H1 (cell line): ENCODE measurements around the gene PMEPA1. TPM values are rescaled to one million over a fixed set of nuclear protein-coding genes. Genes with fewer than 3 reads are reported as not detected.

ENCODE experiments used
- CTCF ChIA-PET: fragments of 300-600 bp; sonication (Branson Sonifier 250); formaldehyde crosslinking; loops from one replicate; lab custom pipeline; 2021; ENCODE audit not compliant: partially characterized antibody; lab: Charles Lee
- POLR2A ChIA-PET: fragments of 300-600 bp; sonication (Branson Sonifier 250); formaldehyde crosslinking; loops from one replicate; lab custom pipeline; 2021; ENCODE audit warnings: inconsistent platforms; ENCODE audit not compliant: partially characterized antibody; lab: Charles Lee
- DNase-seq, 2 experiments: peaks; one replicate each; pipeline versions ENCODE4 v3.0.0 to v3.0.0-alpha.2; 2010 to 2022; ENCODE audit warnings: low spot score in 2 of 2, low read depth in 1 of 2, mixed read lengths in 1 of 2
- FAIRE-seq: peaks from 2 replicates; lab custom pipeline; 2011; peaks lifted over from hg19 to GRCh38; lab: Jason Lieb, UNC
- H2AFZ ChIP-seq: 2 replicates; pipeline ENCODE4 v1.8.1; 2012; ENCODE audit warnings: low read length, inconsistent platforms
- H2AK5ac ChIP-seq: 2 replicates; pipeline ENCODE4 v1.6.1; 2013; ENCODE audit warnings: low read depth, low read length
- H2BK120ac ChIP-seq: replicated peaks from 2 replicates; pipeline ENCODE3; 2013; ENCODE audit warnings: low read depth, low read length, inconsistent platforms
- H2BK12ac ChIP-seq: 2 replicates; pipeline ENCODE4 v1.6.1; 2013; ENCODE audit warnings: low read depth, low read length
- H2BK15ac ChIP-seq: 2 replicates; pipeline ENCODE4 v1.6.1; 2013; ENCODE audit warnings: low read length
- H2BK20ac ChIP-seq: 2 replicates; pipeline ENCODE4 v1.6.1; 2013; ENCODE audit warnings: low read length
- H2BK5ac ChIP-seq: 2 replicates; pipeline ENCODE4 v1.6.1; 2013; ENCODE audit warnings: low read depth, low read length
- H3K14ac ChIP-seq: 2 replicates; pipeline ENCODE4 v1.6.1; 2013; ENCODE audit warnings: inconsistent platforms; ENCODE audit not compliant: insufficient read length
- H3K18ac ChIP-seq: 2 replicates; pipeline ENCODE4 v1.6.1; 2013; ENCODE audit warnings: low read length; ENCODE audit errors: extremely low read depth
- H3K23ac ChIP-seq: 2 replicates; pipeline ENCODE4 v1.6.1; 2013; ENCODE audit warnings: inconsistent platforms; ENCODE audit not compliant: insufficient read length
- H3K23me2 ChIP-seq: 2 replicates; pipeline ENCODE4 v1.6.1; 2013; ENCODE audit warnings: low read depth, low read length
- H3K27ac ChIP-seq: 2 replicates; pipeline ENCODE4 v1.6.1; 2011; ENCODE audit warnings: low read depth, low read length, inconsistent platforms
- H3K27me3 ChIP-seq, 4 experiments: replicated peaks in 1 of 4; 1 replicate in 1 of 4; 2 replicates in 3 of 4; pipeline versions ENCODE4 v1.6.1 to v1.8.1; 2011 to 2013; ENCODE audit warnings: low read length in 3 of 4, mild to moderate bottlenecking in 3 of 4, inconsistent platforms in 2 of 4, mixed read lengths in 2 of 4, moderate library complexity in 1 of 4; ENCODE audit not compliant: control insufficient read depth in 3 of 4, insufficient read depth in 3 of 4; ENCODE audit errors: extremely low read depth in 1 of 4
- H3K36me3 ChIP-seq, 4 experiments: 2 replicates each; pipeline versions ENCODE4 v1.6.1 to v1.8.1; 2011 to 2013; ENCODE audit warnings: mild to moderate bottlenecking in 4 of 4, low read length in 3 of 4, moderate library complexity in 2 of 4, control low read depth in 1 of 4, inconsistent platforms in 1 of 4; ENCODE audit not compliant: insufficient read depth in 4 of 4, control insufficient read depth in 2 of 4
- H3K4ac ChIP-seq: replicated peaks from 2 replicates; pipeline ENCODE3; 2013; ENCODE audit warnings: low read length, low read depth, mixed read lengths, inconsistent platforms; ENCODE audit not compliant: insufficient read length
- H3K4me1 ChIP-seq, 4 experiments: replicated peaks in 1 of 4; 1 replicate in 1 of 4; 2 replicates in 3 of 4; pipeline versions ENCODE4 v1.6.1 to v1.8.1; 2011 to 2013; ENCODE audit warnings: low read length in 3 of 4, inconsistent platforms in 2 of 4, mixed read lengths in 1 of 4; ENCODE audit not compliant: insufficient read depth in 4 of 4, control insufficient read depth in 3 of 4
- H3K4me2 ChIP-seq, 2 experiments: 2 replicates each; pipeline versions ENCODE4 v1.6.1 to v1.8.1; 2011 to 2013; ENCODE audit warnings: low read depth in 2 of 2, low read length in 2 of 2, control low read depth in 1 of 2, inconsistent platforms in 1 of 2, mild to moderate bottlenecking in 1 of 2; ENCODE audit not compliant: insufficient read depth in 1 of 2
- H3K4me3 ChIP-seq, 4 experiments: fragments of 200-600, 300-600 bp in 1 of 4; sonication (generic), shearing (Covaris generic), sonication (Bioruptor Twin) in 1 of 4; 2 replicates each; pipeline versions ENCODE4 v1.5.1 to v1.8.1; 2011 to 2016; ENCODE audit warnings: low read length in 4 of 4, low read depth in 3 of 4, control low read depth in 2 of 4, inconsistent platforms in 2 of 4, mild to moderate bottlenecking in 2 of 4, mixed read lengths in 1 of 4, moderate library complexity in 1 of 4; ENCODE audit not compliant: insufficient read depth in 2 of 4; ENCODE audit errors: extremely low read depth in 1 of 4
- H3K56ac ChIP-seq: replicated peaks from 2 replicates; pipeline ENCODE3; 2013; ENCODE audit warnings: low read depth, mild to moderate bottlenecking, mixed read lengths, low read length, inconsistent platforms; ENCODE audit not compliant: insufficient read length
- H3K79me1 ChIP-seq: 2 replicates; pipeline ENCODE4 v1.6.1; 2013; ENCODE audit warnings: low read depth, low read length, control low read depth
- H3K79me2 ChIP-seq, 2 experiments: 2 replicates each; pipeline versions ENCODE4 v1.6.1 to v1.8.1; 2012 to 2013; ENCODE audit warnings: low read length in 2 of 2, mild to moderate bottlenecking in 2 of 2, inconsistent platforms in 1 of 2; ENCODE audit not compliant: insufficient read depth in 2 of 2, control insufficient read depth in 1 of 2
- H3K9ac ChIP-seq, 4 experiments: replicated peaks in 1 of 4; 1 replicate in 1 of 4; 2 replicates in 3 of 4; pipeline versions ENCODE4 v1.6.1 to v1.8.1; 2011 to 2013; ENCODE audit warnings: low read depth in 3 of 4, low read length in 3 of 4, control low read depth in 2 of 4, mild to moderate bottlenecking in 2 of 4, moderate library complexity in 2 of 4, inconsistent platforms in 1 of 4; ENCODE audit errors: extremely low read depth in 1 of 4
- H3K9me3 ChIP-seq, 2 experiments: 2 replicates each; pipeline versions ENCODE4 v1.6.1 to v1.8.1; 2012 to 2013; ENCODE audit warnings: mild to moderate bottlenecking in 2 of 2, moderate library complexity in 2 of 2, control low read depth in 1 of 2, inconsistent platforms in 1 of 2, low read depth in 1 of 2, low read length in 1 of 2, mixed read lengths in 1 of 2; ENCODE audit not compliant: insufficient read depth in 2 of 2
- H4K20me1 ChIP-seq, 2 experiments: replicated peaks in 1 of 2; 2 replicates each; pipeline versions ENCODE3 to v1.8.1; 2011 to 2013; ENCODE audit warnings: inconsistent platforms in 2 of 2, low read length in 2 of 2, mild to moderate bottlenecking in 1 of 2; ENCODE audit not compliant: insufficient read depth in 2 of 2, control insufficient read depth in 1 of 2
- H4K5ac ChIP-seq: 2 replicates; pipeline ENCODE4 v1.6.1; 2013; ENCODE audit warnings: low read length, low read depth, mixed read lengths, inconsistent platforms; ENCODE audit not compliant: insufficient read length
- H4K8ac ChIP-seq: 2 replicates; pipeline ENCODE4 v1.8.0; 2013; ENCODE audit warnings: mild to moderate bottlenecking, moderate library complexity, low read length, inconsistent platforms; ENCODE audit not compliant: insufficient read depth; ENCODE audit errors: extremely low read depth
- H4K91ac ChIP-seq: replicated peaks from 2 replicates; pipeline ENCODE3; 2013; ENCODE audit warnings: low read length, mixed read lengths, inconsistent platforms; ENCODE audit not compliant: insufficient read length
- WGBS, 2 experiments: shearing (Covaris generic) in 1 of 2; methylation state at CpG; one replicate each; pipeline versions ENCODE4 v1.1.6 to v1.1.7; 2013 to 2015; ENCODE audit warnings: low lambda C conversion rate in 2 of 2, mixed read lengths in 2 of 2, inconsistent platforms in 1 of 2, low coverage in 1 of 2, missing lambda C conversion rate in 1 of 2; ENCODE audit not compliant: insufficient replicate concordance in 2 of 2, insufficient coverage in 1 of 2, insufficient read length in 1 of 2; ENCODE audit errors: extremely low coverage in 1 of 2, missing lambda C conversion rate in 1 of 2; 5-methylcytosine and 5-hydroxymethylcytosine counted together
- polyA plus RNA-seq, 7 experiments: library from polyadenylated mRNA; depleted of rRNA in 3 of 7; stranded (reverse) in 5 of 7; unstranded in 2 of 7; fragments of >200 nt in 5 of 7; fragments of 200-250 nt in 2 of 7; gene quantifications; 1 replicate in 5 of 7; 2 replicates in 1 of 7; 4 replicates in 1 of 7; pipeline versions ENCODE4 v1.2.1 to v1.2.3, GENCODE V29; 2011 to 2013; ENCODE audit warnings: missing spikeins in 2 of 7, mixed read lengths in 2 of 7
- total RNA-seq: library from RNA; stranded (reverse); fragmentation: NEBNext Ultra II Directional; extraction: Animal tissue kit (Norgen Biotek cat#: 25700); gene quantifications from 2 replicates; pipeline ENCODE4 v1.2.1, GENCODE V29; 2021

The PMEPA1 gene
- total and polyA plus RNA-seq, 2 of the 8 experiments (the other 6 are each of a cell fraction or from before 2014, with no cell fraction given) = 12.7 to 20.5 TPM

DNA sequence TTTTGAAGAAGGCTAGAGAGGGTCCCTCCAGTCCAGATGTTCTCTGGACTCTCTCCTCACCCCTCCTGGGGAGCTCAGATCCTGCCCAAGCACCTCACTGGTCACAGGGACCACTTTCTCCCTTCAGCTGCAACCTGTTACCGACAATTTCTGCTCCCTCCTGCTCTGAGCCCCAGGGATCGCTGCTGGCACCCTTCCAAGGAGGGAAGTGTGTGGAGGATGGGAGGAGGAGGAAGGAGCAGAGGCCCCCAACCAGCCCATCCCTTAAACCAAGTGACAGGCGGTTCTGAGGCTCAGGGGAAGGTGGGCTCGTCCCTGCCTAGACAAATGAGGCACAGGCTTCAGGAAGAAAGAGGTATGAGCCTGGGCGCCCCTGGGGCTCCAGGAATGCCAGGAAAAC lies 13.9 kb downstream of the PMEPA1 start:
- peaks cover 13 to 94% of the 10 kb centered on the region in 2 experiments for H3K79me2 ChIP-seq
- no peaks in the 10 kb centered on the region for H3K27me3 ChIP-seq
- peaks cover 24 to 47% of the 10 kb centered on the region in 2 experiments for H4K20me1 ChIP-seq
- ChIA-PET CTCF (interaction anchor here (0.7 to 4.4 kb wide), 5 partner anchors 12 to 332 kb away, joined by 3 to 20 read pairs (median 3); no protein-coding TSS in a partner anchor), POLR2A (interaction anchor here (1.3 to 4.2 kb wide), 2 partner anchors 12 to 14 kb away, joined by 8 to 31 read pairs; partner anchors contain the start of gene PMEPA1)
- H3K56ac ChIP-seq = no peak overlapping the region
- H3K4me3 ChIP-seq = no peak overlapping the region
- no peak overlapping the region for H3K18ac ChIP-seq
- H4K91ac ChIP-seq = no peak overlapping the region
- no peak overlapping the region for H4K5ac ChIP-seq
- FAIRE-seq (no peak), DNase-seq (no peak)
- H2BK120ac ChIP-seq = no peak overlapping the region
- no peak overlapping the region for H2AFZ ChIP-seq
- no peak overlapping the region for H2BK5ac ChIP-seq
- H3K27ac ChIP-seq = no peak overlapping the region
- WGBS, 2 experiments = 85% methylated on average over 5 of the region's 5 CpGs; no CpG with 5 or more reads in 1 of the 2 experiments
- H3K23ac ChIP-seq = no peak overlapping the region
- no peak overlapping the region for H3K14ac ChIP-seq
- H3K9ac ChIP-seq = no peak overlapping the region
- H3K4me1 ChIP-seq = peaks cover 0 to 16% (median 7%) of the 10 kb centered on the region in 4 experiments; a peak in 5 of 7 replicates
- no peak overlapping the region for H3K4me2 ChIP-seq
- no peaks in the 10 kb centered on the region; a peak in 1 of 8 replicates for H3K36me3 ChIP-seq
- no peaks in the 10 kb centered on the region for H3K9me3 ChIP-seq
- H2AK5ac ChIP-seq = no peak overlapping the region
- no peaks in the 10 kb centered on the region for H3K23me2 ChIP-seq
- H4K8ac ChIP-seq = no peak overlapping the region
- no peak overlapping the region for H3K4ac ChIP-seq
- no peak overlapping the region for H2BK15ac ChIP-seq
- H3K79me1 ChIP-seq = peaks cover 30% of the 10 kb centered on the region
- no peak overlapping the region for H2BK20ac ChIP-seq
- no peak overlapping the region for H2BK12ac ChIP-seq
